DOHH2 (cell line): ENCODE measurements around the gene LRRC8D.

Experiments
- CTCF ChIP-seq: fragments of 200-600 bp; sonication (generic); IDR thresholded peaks from one replicate; pipeline ENCODE4 v1.5.1; 2014; ENCODE audit warnings: antibody characterized with exemption, mild to moderate bottlenecking, low read depth, low read length; ENCODE audit not compliant: poor library complexity, severe bottlenecking
- EZH2phosphoT487 ChIP-seq: fragments of 200-600 bp; sonication (generic); IDR thresholded peaks from 2 replicates; pipeline ENCODE4 v1.6.1; 2017; ENCODE audit warnings: borderline replicate concordance, mild to moderate bottlenecking, antibody characterized with exemption, low read length, moderate library complexity, mixed read lengths

- TF ChIP-seq CTCF = no peak
- no peak for TF ChIP-seq EZH2phosphoT487
Measured at GRCh38 chr1:89790592-89790991, 30.2 kb upstream of the LRRC8D start.
